ENCODE results near the gene HECTD2. TPM values are rescaled to one million over a fixed set of nuclear protein-coding genes. Genes with fewer than 3 reads are reported as not detected.

The HECTD2 gene
- total and polyA plus RNA-seq, 9 of the 15 experiments (the other 6 are each of a cell fraction or from before 2014, with no cell fraction given), result 1.3 to 5.9 (median 3.9) TPM

DNA sequence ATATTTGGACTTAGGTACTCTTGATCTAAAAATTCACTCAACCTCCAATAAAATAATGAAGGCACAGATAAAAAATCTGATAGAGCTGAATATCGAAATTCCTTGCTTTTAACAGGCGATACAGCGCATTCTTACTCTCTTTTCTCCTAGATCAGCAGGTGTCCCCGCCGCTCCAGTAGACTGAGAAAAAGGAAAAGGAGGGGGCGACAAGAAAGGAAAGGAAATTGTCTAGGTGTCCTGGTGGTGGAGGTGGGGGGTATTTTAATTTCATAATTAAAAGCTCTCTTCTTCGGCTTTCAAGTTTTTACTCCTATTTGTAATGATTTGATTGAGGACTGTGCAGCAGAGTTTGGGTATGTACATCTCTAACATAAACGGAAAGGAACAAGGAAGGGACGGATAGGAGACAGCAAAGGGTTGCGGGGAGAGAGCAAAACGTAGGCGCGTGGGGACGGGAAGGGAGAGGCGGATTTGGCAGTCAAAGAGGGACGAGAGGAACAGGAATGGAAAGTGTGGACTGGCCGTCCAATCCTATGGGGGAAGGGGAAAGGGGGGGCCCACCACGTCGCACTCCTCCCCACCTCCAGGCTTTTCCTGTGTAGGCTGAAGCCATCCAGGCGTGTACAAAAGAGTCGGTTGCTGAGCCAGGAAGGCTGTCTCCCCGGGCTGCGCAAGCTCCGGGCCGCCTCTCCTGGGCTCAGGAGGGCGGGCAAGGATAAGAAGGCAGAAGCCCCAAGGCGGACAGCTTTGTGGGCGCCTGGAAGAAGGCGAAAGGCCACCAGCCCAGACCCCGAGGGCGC is 875 bp upstream of the HECTD2 start (continued):
- TF ChIP-seq ZNF551 (CRISPR knock-in tag; IDR thresholded peaks at IDR 0.05) (no peak), ZNF165 (CRISPR knock-in tag; IDR thresholded peaks at IDR 0.05; ENCODE audit: borderline replicate concordance) (no peak), EWSR1 (IDR thresholded peaks at IDR 0.05; ENCODE audit: borderline replicate concordance, low read depth, partially characterized antibody) (no peak), PTBP1 (IDR thresholded peaks at IDR 0.05; ENCODE audit: low read depth, low read length) (no peak), U2AF2 (optimal IDR thresholded peaks at IDR 0.05; ENCODE audit: low read depth, low read length) (no peak), ZNF707 (CRISPR knock-in tag; conservative IDR thresholded peaks at IDR 0.05) (no peak), RBBP5 (IDR thresholded peaks at IDR 0.05; ENCODE audit: borderline replicate concordance, insufficient read depth, low read length, poor library complexity, severe bottlenecking) (no peak), ZNF324 (CRISPR knock-in tag; IDR thresholded peaks at IDR 0.05) (no peak), TAF1 (IDR thresholded peaks at IDR 0.05; ENCODE audit: control insufficient read depth, extremely low read depth, insufficient read depth, low read length, severe bottlenecking) (peak; percentile 34), DIDO1 (tag; IDR thresholded peaks at IDR 0.05; ENCODE audit: low read depth) (no peak), HCFC1 (IDR thresholded peaks at IDR 0.05; ENCODE audit: low read depth, low read length) (no peak), SMARCE1 (IDR thresholded peaks at IDR 0.05) (0 out of 2 replicates have a peak, but pooled peaks have one; percentile 19), HIVEP1 (CRISPR knock-in tag; IDR thresholded peaks at IDR 0.05) (no peak)
- TF ChIP-seq, protein P1, sequence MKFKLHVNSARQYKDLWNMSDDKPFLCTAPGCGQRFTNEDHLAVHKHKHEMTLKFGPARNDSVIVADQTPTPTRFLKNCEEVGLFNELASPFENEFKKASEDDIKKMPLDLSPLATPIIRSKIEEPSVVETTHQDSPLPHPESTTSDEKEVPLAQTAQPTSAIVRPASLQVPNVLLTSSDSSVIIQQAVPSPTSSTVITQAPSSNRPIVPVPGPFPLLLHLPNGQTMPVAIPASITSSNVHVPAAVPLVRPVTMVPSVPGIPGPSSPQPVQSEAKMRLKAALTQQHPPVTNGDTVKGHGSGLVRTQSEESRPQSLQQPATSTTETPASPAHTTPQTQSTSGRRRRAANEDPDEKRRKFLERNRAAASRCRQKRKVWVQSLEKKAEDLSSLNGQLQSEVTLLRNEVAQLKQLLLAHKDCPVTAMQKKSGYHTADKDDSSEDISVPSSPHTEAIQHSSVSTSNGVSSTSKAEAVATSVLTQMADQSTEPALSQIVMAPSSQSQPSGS (CRISPR knock-in tag; IDR thresholded peaks at IDR 0.05), result no peak
- TF ChIP-seq, protein P2, sequence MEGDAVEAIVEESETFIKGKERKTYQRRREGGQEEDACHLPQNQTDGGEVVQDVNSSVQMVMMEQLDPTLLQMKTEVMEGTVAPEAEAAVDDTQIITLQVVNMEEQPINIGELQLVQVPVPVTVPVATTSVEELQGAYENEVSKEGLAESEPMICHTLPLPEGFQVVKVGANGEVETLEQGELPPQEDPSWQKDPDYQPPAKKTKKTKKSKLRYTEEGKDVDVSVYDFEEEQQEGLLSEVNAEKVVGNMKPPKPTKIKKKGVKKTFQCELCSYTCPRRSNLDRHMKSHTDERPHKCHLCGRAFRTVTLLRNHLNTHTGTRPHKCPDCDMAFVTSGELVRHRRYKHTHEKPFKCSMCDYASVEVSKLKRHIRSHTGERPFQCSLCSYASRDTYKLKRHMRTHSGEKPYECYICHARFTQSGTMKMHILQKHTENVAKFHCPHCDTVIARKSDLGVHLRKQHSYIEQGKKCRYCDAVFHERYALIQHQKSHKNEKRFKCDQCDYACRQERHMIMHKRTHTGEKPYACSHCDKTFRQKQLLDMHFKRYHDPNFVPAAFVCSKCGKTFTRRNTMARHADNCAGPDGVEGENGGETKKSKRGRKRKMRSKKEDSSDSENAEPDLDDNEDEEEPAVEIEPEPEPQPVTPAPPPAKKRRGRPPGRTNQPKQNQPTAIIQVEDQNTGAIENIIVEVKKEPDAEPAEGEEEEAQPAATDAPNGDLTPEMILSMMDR (IDR thresholded peaks at IDR 0.05 in 2 of 3, conservative IDR thresholded peaks at IDR 0.05 in 1 of 3; ENCODE audit: insufficient read depth in 2 of 3, low read depth in 1 of 3, low read length in 3 of 3), result 0 out of 6 replicates have a peak, but pooled peaks of 2 of the 3 experiments have one; percentile 2 to 21

Data from K562 (cell line).